Aorta (tissue), 4 donors: ENCODE data around the gene SLC22A2. TPM values are rescaled to one million over a fixed set of nuclear protein-coding genes. Genes with fewer than 3 reads are reported as not detected.

Experiments
- polyA plus RNA-seq, 2 donors: library from polyadenylated mRNA; stranded (reverse); fragments of 200-250 nt; gene quantifications; one replicate each; pipeline ENCODE4 v1.2.3, GENCODE V29; 2013
- total RNA-seq, 2 donors: library from RNA; stranded (reverse); fragmentation: NEBNext Ultra II Directional; extraction: Animal tissue kit (Norgen Biotek cat#: 25700); gene quantifications; one replicate each; pipeline ENCODE4 v1.2.1, GENCODE V29; 2021
- donor health status: healthy with polysubstance abuse.
- donor health status: Bipolar disorder and iron deficiency.
- donor health status: DM: no; HTN: no; CAD: no.
- donor health status: DM: yes; HTN: yes; CAD: no.

Gene SLC22A2
- total and polyA plus RNA-seq, 4 donors, result 0.26 to 3.9 (median 1.1) TPM; not detected in 1

Other genes with a start within 250 kb of the SLC22A2 start
- 1 to 10 TPM; 2.5 to 2.8 TPM for gene SLC22A1, start 137.0 kb downstream of the SLC22A2 start, total RNA-seq
- gene SLC22A1, start 137.0 kb downstream of the SLC22A2 start, polyA plus RNA-seq, result 1 to 10 TPM in 1 of 2 donors, not detected in 1; 1.4 TPM
- gene SLC22A3, start 89.6 kb upstream of the SLC22A2 start, total RNA-seq, result 10 to 100 TPM; 48.4 to 61.0 TPM
- 10 to 100 TPM; 28.1 to 33.2 TPM for gene SLC22A3, start 89.6 kb upstream of the SLC22A2 start, polyA plus RNA-seq